ENCODE results near the gene GPC6. TPM values are rescaled to one million over a fixed set of nuclear protein-coding genes. Genes with fewer than 3 reads are reported as not detected.

GPC6 gene
- total RNA-seq, 3 donors from 2014 or later: 0.03 to 0.08 TPM; not detected in 1

DNA sequence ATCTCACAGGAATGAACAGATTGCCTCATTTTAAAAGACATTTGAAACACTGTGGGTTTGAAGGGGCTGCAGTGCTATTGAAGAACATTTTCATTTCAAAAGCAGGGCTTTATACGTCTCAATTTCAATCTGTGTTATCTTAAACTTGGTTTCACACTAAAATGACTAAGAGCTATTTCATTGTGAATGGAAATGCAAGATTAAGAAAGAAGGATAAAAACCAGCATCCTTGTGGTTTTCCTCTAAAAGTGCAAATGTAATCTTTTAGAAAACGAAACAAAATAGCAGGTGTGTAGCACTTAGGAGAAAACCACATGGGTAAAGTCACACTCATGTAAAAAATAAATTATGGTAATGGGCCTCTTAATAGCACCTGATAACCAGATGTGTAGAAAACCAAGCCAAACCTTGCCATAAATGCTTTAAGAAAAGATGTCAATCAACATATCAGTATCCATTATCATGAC, 397.7 kb downstream of the GPC6 start:
- DNase-seq: no peak
- no peaks in the 10 kb centered on the region for H3K36me3 Mint-ChIP-seq (ENCODE audit: insufficient read depth)
- ATAC-seq: no peak
- H3K9me3 Mint-ChIP-seq: no peaks in the 10 kb centered on the region
- no peaks in the 10 kb centered on the region for H3K4me1 Mint-ChIP-seq (ENCODE audit: low read depth)
- H3K27me3 Mint-ChIP-seq (ENCODE audit: low read depth): no peaks in the 10 kb centered on the region
- no peak overlapping the region for H3K4me3 Mint-ChIP-seq

DNA sequence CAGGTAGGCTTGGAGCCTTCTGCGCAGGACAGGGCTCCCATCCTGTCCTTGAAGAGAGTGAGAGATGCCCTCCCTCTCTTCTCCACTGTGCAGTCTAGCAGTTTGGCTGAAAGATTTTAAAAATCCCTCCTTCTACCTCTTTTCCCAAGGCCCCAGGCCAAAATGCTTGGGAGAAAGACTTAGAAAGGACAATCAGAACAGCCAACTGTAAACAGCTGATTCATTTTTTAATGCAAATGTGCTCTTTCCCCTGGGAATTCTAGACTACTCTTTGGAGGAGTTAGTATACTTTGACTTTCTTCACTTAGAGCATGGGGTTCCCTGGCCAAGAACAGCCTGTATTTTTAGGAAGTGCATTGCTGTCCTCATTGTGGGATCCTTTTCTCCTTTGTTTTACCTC, 398.9 kb downstream of the GPC6 start:
- ATAC-seq: no peak
- H3K36me3 Mint-ChIP-seq (ENCODE audit: insufficient read depth): no peaks in the 10 kb centered on the region
- H3K27me3 Mint-ChIP-seq (ENCODE audit: low read depth): no peaks in the 10 kb centered on the region
- H3K4me1 Mint-ChIP-seq (ENCODE audit: low read depth): no peaks in the 10 kb centered on the region
- no peak for DNase-seq
- H3K4me3 Mint-ChIP-seq: no peak overlapping the region
- H3K9me3 Mint-ChIP-seq: no peaks in the 10 kb centered on the region

DNA sequence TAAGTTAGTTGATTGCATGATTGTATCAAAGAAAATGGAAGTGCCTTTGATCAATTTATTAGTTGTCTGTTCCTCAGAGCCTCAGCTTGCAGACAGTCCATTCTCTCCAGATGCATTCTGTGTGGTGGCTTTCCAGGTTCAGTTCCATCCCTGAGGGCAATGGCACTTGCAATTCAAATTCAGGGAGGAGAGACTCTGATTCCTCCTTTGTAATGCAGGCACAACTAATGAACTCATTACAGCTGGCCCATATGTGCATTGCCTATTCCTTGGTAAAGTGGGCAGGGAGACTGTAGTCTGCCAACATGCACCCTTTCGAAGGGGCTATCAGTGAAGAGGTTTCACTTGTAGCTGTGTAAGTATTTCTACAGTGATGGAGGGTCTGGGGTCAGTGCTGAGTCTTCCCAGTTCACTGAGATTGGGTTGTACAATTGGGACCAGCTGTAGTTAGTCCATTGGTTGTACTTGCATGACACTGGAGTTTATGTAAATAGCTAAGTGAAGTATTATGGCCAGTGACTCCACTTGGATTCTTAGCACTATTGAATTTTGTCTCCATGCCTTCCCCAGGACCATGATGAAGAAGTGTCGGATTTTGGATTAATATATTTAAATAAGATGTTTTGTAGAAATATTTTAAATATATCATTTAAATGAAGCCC, 401.7 kb downstream of the GPC6 start:
- Mint-ChIP-seq H3K27me3 (ENCODE audit: low read depth) (no peaks in the 10 kb centered on the region), H3K4me3 (no peak overlapping the region), H3K4me1 (ENCODE audit: low read depth) (no peaks in the 10 kb centered on the region), H3K9me3 (no peaks in the 10 kb centered on the region), H3K36me3 (ENCODE audit: insufficient read depth) (no peaks in the 10 kb centered on the region)
- DNase-seq (no peak), ATAC-seq (no peak)

DNA sequence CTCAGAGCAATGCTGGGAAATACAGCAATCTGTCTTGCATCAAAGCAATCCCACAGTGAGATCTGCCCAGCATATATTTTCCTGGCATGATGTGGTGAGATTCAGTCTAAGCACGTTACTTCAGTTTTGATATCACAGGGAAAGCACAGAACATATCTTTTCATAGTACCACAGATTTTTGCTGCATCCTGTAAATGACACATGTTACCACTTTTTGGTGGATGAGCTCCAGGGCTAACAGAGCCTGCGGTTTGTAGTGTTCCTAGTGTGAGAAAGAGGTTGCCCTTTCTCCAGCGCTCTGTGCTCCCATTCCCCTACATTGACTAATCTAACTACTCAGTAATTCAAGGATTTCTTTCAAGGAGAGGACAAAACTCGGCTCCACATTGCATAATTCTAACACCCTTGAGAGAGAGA, 409.0 kb downstream of the GPC6 start:
- no peaks in the 10 kb centered on the region for H3K4me1 Mint-ChIP-seq (ENCODE audit: low read depth)
- DNase-seq: no peak
- peaks cover 2% of the 10 kb centered on the region for H3K27me3 Mint-ChIP-seq (ENCODE audit: low read depth)
- no peaks in the 10 kb centered on the region for H3K9me3 Mint-ChIP-seq
- no peak overlapping the region for H3K4me3 Mint-ChIP-seq
- no peak for ATAC-seq
- no peaks in the 10 kb centered on the region for H3K36me3 Mint-ChIP-seq (ENCODE audit: insufficient read depth)

GRCh38 chr13:93637852-93638251, 411.2 kb downstream of the GPC6 start:
- H3K4me1 Mint-ChIP-seq (ENCODE audit: low read depth): no peaks in the 10 kb centered on the region
- H3K27me3 Mint-ChIP-seq (ENCODE audit: low read depth): peaks cover 2% of the 10 kb centered on the region
- ATAC-seq (no peak), DNase-seq (no peak)
- H3K36me3 Mint-ChIP-seq (ENCODE audit: insufficient read depth): no peaks in the 10 kb centered on the region
- H3K4me3 Mint-ChIP-seq: no peak overlapping the region
- H3K9me3 Mint-ChIP-seq: no peaks in the 10 kb centered on the region

GRCh38 chr13:93640452-93640851, 413.8 kb downstream of the GPC6 start:
- Mint-ChIP-seq H3K4me1 (ENCODE audit: low read depth) (no peaks in the 10 kb centered on the region), H3K4me3 (no peak overlapping the region), H3K27me3 (ENCODE audit: low read depth) (peaks cover 2% of the 10 kb centered on the region), H3K9me3 (no peaks in the 10 kb centered on the region), H3K36me3 (ENCODE audit: insufficient read depth) (no peaks in the 10 kb centered on the region)
- no peak for DNase-seq
- no peak for ATAC-seq

GRCh38 chr13:93646245-93646644, 419.6 kb downstream of the GPC6 start:
- DNase-seq (no peak), ATAC-seq (no peak)
- H3K9me3 Mint-ChIP-seq: no peaks in the 10 kb centered on the region
- H3K36me3 Mint-ChIP-seq (ENCODE audit: insufficient read depth): no peaks in the 10 kb centered on the region
- no peaks in the 10 kb centered on the region for H3K27me3 Mint-ChIP-seq (ENCODE audit: low read depth)
- H3K4me1 Mint-ChIP-seq (ENCODE audit: low read depth): no peaks in the 10 kb centered on the region
- no peak overlapping the region for H3K4me3 Mint-ChIP-seq

DNA sequence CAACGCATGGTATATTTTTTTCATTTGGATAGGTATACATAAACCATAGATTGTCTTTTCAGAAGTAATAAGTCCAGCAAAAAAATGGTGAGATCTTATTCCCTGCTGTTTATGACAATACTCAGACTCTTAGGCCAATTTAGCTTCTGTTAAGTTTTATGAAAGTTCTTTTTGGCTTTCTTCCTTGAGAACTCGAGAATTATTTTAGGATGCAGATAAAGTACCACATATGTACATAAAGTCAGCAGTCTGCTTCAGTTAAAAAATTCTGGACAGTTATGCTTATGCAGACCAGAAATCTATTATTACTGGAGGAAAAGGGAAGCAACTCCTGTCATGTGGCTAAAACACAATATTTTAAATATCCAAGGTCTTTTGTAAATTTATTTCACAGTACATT, 422.9 kb downstream of the GPC6 start:
- H3K4me3 Mint-ChIP-seq: no peak overlapping the region
- no peaks in the 10 kb centered on the region for H3K4me1 Mint-ChIP-seq (ENCODE audit: low read depth)
- ATAC-seq: no peak
- no peak for DNase-seq
- H3K36me3 Mint-ChIP-seq (ENCODE audit: insufficient read depth): no peaks in the 10 kb centered on the region
- H3K9me3 Mint-ChIP-seq: no peaks in the 10 kb centered on the region
- H3K27me3 Mint-ChIP-seq (ENCODE audit: low read depth): no peaks in the 10 kb centered on the region

DNA sequence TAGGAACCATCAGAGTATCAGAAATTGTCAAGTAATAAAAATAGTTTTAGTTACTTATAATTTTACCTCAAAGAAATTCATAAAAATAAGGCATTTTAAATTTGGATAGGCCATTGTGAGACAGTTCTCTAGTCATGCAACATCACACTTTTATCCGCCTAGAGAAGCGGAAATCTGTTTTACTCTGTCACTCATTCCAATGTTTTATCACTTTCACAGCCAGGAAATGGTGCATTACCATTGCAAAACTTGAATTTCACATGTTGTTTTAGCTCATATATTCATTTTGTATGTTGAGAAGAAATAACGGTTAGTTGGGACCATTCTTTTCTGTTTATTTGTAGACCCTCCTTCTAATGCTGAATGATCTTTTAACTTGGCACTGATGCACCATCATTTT, 427.2 kb downstream of the GPC6 start:
- H3K4me3 Mint-ChIP-seq: no peak overlapping the region
- ATAC-seq: no peak

DNA sequence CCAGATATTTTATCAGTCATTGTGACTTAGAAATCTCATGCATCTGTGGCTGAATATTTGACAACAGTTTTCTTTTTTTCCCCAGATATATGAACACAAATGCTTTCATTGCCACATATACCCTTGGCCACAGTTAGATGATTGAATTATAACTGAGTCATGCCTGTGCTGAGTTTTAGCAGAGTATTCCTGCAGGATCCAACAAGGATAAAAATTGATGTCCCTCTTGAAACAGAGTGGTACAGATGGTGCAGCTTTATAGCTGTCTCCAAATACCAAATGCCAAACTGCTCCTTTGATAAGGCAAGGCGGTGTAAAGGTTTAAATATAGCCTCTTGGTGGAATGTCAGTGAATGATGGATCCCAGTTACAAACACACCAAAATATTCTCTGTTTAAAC, 428.5 kb downstream of the GPC6 start:
- Mint-ChIP-seq H3K4me3 (no peak overlapping the region), H3K36me3 (ENCODE audit: insufficient read depth) (no peaks in the 10 kb centered on the region), H3K27me3 (ENCODE audit: low read depth) (no peaks in the 10 kb centered on the region), H3K4me1 (ENCODE audit: low read depth) (no peaks in the 10 kb centered on the region), H3K9me3 (no peaks in the 10 kb centered on the region)
- DNase-seq (no peak), ATAC-seq (no peak)

More for the DNA sequence above, 427.2 kb downstream of the GPC6 start:
- no peaks in the 10 kb centered on the region for H3K36me3 Mint-ChIP-seq (ENCODE audit: insufficient read depth)
- DNase-seq: no peak
- H3K4me1 Mint-ChIP-seq (ENCODE audit: low read depth): no peaks in the 10 kb centered on the region
- no peaks in the 10 kb centered on the region for H3K27me3 Mint-ChIP-seq (ENCODE audit: low read depth)
- H3K9me3 Mint-ChIP-seq: no peaks in the 10 kb centered on the region

GRCh38 chr13:93660391-93661063, 433.9 kb downstream of the GPC6 start:
- no peaks in the 10 kb centered on the region for H3K9me3 Mint-ChIP-seq
- no peaks in the 10 kb centered on the region for H3K27me3 Mint-ChIP-seq (ENCODE audit: low read depth)
- no peak overlapping the region for H3K4me3 Mint-ChIP-seq
- no peak for DNase-seq
- H3K36me3 Mint-ChIP-seq (ENCODE audit: insufficient read depth): no peaks in the 10 kb centered on the region
- no peaks in the 10 kb centered on the region for H3K4me1 Mint-ChIP-seq (ENCODE audit: low read depth)
- no peak for ATAC-seq

GRCh38 chr13:93670866-93671265, 444.3 kb downstream of the GPC6 start:
- no peaks in the 10 kb centered on the region for H3K36me3 Mint-ChIP-seq (ENCODE audit: insufficient read depth)
- DNase-seq (no peak), ATAC-seq (no peak)
- no peak overlapping the region for H3K4me3 Mint-ChIP-seq
- no peaks in the 10 kb centered on the region for H3K4me1 Mint-ChIP-seq (ENCODE audit: low read depth)
- H3K27me3 Mint-ChIP-seq (ENCODE audit: low read depth): no peaks in the 10 kb centered on the region
- no peaks in the 10 kb centered on the region for H3K9me3 Mint-ChIP-seq

DNA sequence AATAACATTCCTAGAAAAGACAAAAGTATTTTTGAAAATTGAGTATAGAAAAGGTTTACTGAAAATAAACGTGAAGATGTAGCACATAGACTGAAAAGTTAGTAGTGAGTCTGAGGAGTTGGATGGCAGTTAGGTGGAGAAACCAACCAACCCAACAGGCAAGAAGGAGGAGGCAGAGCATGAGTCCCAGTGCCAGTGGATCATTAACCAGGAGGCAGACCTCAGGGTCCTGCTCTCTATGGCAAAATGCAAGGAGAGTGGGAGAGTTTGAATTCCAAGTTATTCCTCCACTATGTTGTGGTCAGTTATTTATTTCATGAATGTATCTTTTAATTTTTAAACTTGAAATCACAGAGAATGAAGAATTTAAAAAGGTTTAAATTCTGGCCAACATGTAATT, 446.4 kb downstream of the GPC6 start:
- DNase-seq (no peak), ATAC-seq (no peak)
- H3K36me3 Mint-ChIP-seq (ENCODE audit: insufficient read depth): no peaks in the 10 kb centered on the region
- H3K9me3 Mint-ChIP-seq: no peaks in the 10 kb centered on the region
- no peaks in the 10 kb centered on the region for H3K4me1 Mint-ChIP-seq (ENCODE audit: low read depth)
- no peak overlapping the region for H3K4me3 Mint-ChIP-seq
- no peaks in the 10 kb centered on the region for H3K27me3 Mint-ChIP-seq (ENCODE audit: low read depth)

- no peaks in the 10 kb centered on the region for H3K4me1 Mint-ChIP-seq (ENCODE audit: low read depth)
- DNase-seq (no peak), ATAC-seq (no peak)
- H3K4me3 Mint-ChIP-seq: no peak overlapping the region
- no peaks in the 10 kb centered on the region for H3K9me3 Mint-ChIP-seq
- no peaks in the 10 kb centered on the region for H3K36me3 Mint-ChIP-seq (ENCODE audit: insufficient read depth)
- no peaks in the 10 kb centered on the region for H3K27me3 Mint-ChIP-seq (ENCODE audit: low read depth)
These were observed 447.3 kb downstream of the GPC6 start for GRCh38 chr13:93673885-93674284.

DNA sequence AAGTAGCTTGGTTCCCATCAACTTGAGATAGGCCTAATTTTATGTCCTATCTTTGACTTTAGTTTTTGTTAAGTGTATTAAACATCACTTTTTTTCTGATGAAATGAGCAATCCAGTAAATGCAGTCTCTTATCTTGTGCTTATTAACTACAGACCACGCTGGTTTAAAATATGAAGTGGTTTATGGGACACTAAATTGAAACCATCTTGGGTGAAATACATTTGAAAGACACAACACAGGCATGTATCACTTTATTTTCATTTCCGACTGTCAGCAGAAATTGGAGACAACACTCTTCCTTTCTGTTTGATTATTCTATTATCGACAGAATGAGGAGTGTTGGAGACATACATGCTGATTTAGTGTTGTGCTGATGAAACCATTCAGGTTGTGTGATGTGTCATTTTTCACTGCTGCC, 447.7 kb downstream of the GPC6 start:
- no peak for ATAC-seq
- no peaks in the 10 kb centered on the region for H3K4me1 Mint-ChIP-seq (ENCODE audit: low read depth)
- H3K9me3 Mint-ChIP-seq: no peaks in the 10 kb centered on the region
- DNase-seq: no peak
- H3K36me3 Mint-ChIP-seq (ENCODE audit: insufficient read depth): no peaks in the 10 kb centered on the region
- H3K4me3 Mint-ChIP-seq: no peak overlapping the region
- no peaks in the 10 kb centered on the region for H3K27me3 Mint-ChIP-seq (ENCODE audit: low read depth)
